HG02885 (cell line): Measurements from ENCODE around the gene RENBP.
A peak's percentile ranks its signal among the peaks of the same experiment; 100 is the strongest.
"Not testable (repeated sequence)": the region's sequence is repeated elsewhere in the genome, so short reads cannot be mapped to it uniquely, and the experiment has no call there.

Experiments
- ATAC-seq: cut with Tn5 transposase; IDR thresholded peaks from one replicate; pipeline ENCODE4 v1.9.1; 2021; ENCODE audit warnings: mild to moderate bottlenecking; ENCODE audit not compliant: unreplicated experiment, poor library complexity

Gene RENBP

GRCh38 chrX:153944140-153944799, at the start of gene RENBP:
RENBP (minus strand) TSS chrX:153944643; CDS start chrX:153944610, 33 bp downstream.
- ATAC-seq: no peak

GRCh38 chrX:153993978-153994377, 49.5 kb upstream of the RENBP start:
- no peak for ATAC-seq

GRCh38 chrX:153993079-153993478, 48.6 kb upstream of the RENBP start:
- ATAC-seq: no peak

GRCh38 chrX:153992180-153992579, 47.7 kb upstream of the RENBP start:
- no peak for ATAC-seq

- ATAC-seq: no peak
These were observed 46.7 kb upstream of the RENBP start for GRCh38 chrX:153991013-153991580.

- no peak for ATAC-seq
These were observed 45.7 kb upstream of the RENBP start for GRCh38 chrX:153989973-153990655.

- no peak for ATAC-seq
These were observed 44.0 kb upstream of the RENBP start for GRCh38 chrX:153988493-153988892.

- no peak for ATAC-seq
These were observed 40.1 kb upstream of the RENBP start for GRCh38 chrX:153984351-153985178.

GRCh38 chrX:153983321-153983801, 38.9 kb upstream of the RENBP start:
- no peak for ATAC-seq

GRCh38 chrX:153981771-153982533, 37.5 kb upstream of the RENBP start:
- ATAC-seq: no peak

- no peak for ATAC-seq
These were observed 36.8 kb upstream of the RENBP start for GRCh38 chrX:153981231-153981630.

GRCh38 chrX:153980394-153980793, 36.0 kb upstream of the RENBP start:
- not testable (repeated sequence) for ATAC-seq

- ATAC-seq: no peak
These were observed 30.4 kb upstream of the RENBP start for GRCh38 chrX:153974726-153975286.

GRCh38 chrX:153974003-153974725, 29.7 kb upstream of the RENBP start:
- ATAC-seq: no peak

GRCh38 chrX:153973127-153974002, 28.9 kb upstream of the RENBP start:
- ATAC-seq: no peak

GRCh38 chrX:153972368-153973126, 28.1 kb upstream of the RENBP start, which contains the start of gene TMEM187:
TMEM187 (plus strand) TSS chrX:153972754; CDS start chrX:153982063, 9,309 bp downstream.
- ATAC-seq: peak; percentile 56
